TTC549 (cell line): Measurements from ENCODE around the gene BORCS6.
"Not testable (repeated sequence)": the region's sequence is repeated elsewhere in the genome, so short reads cannot be mapped to it uniquely, and the experiment has no call there.

Experiments used
- FAIRE-seq: peaks from 2 replicates; lab custom pipeline; 2012; peaks lifted over from hg19 to GRCh38; lab: Jason Lieb, UNC

The BORCS6 gene

DNA sequence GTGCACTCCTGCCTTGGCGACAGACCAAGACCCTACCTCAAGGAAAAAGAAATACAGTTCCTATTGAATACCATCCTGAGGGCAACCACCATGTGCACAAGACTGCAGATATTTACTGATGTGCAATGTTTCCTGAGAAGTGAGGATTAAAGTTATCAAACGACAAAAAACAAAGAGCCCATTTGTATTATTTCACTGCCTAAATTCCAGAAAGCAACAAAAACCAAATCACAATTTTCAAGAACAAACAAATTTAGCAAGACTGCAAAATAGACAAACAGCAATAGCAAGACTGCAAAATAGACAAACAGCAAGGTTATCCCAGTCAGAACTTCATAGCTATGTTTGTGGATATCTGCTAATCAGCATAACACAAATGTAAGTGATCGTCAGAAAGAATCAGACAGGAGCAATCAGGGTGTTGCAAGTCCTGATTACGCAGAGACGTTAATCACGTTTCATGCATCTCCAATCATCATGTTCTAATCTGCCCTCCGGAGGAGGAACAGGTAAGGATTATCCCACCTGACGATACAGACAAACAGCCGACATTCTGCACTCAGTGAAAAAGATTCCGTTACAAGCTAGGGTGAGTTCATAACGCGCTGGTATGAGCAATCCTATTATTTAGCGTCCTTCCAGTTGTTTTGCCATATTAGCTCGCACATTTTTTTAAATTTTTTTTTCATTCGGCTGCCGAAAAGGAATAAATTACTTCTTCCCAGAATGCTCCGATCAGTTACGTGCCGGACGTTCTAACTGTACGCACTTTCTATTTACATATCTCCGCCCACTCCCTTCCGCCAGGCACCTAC, 16.7 kb downstream of the BORCS6 start:
- peak; percentile 89 for FAIRE-seq

DNA sequence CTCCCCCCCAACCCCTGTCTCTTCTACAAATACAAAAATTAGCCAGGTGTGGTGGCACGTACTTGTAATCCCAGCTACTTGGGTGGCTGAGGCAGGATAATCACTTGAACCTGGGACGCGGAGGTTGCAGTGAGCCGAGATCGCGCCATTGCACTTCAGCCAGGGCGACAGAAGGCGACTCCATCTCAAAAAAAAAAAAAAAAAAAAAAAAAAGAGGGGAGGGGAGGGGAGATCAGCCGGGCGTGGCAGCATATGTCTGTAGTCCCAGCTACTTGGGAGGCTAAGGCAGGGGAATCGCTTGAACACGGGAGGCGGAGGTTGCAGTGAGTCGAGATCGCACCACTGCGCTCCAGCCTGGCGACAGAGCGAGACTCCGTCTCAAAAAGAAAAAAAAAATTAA, 19.8 kb downstream of the BORCS6 start:
- not testable (repeated sequence) for FAIRE-seq

DNA sequence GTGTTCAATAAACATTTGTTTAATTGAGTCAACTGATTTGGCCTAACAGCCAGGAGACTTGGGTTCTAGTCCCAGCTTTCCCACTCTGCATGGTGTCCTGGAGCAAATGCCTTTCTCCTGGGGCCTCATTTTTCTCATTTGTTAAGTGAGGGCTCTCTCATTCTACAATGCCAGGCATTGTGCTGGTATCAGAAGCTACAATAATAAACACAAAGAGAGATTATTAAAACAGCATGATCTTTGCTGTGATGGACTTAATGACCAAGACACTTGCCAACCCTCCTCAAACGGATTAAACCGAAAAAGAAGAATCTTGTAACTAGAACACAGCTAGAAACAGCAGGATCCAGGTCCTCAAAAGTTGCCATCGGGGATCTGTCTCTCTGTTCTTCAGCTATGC, 22.5 kb downstream of the BORCS6 start:
- FAIRE-seq: no peak

DNA sequence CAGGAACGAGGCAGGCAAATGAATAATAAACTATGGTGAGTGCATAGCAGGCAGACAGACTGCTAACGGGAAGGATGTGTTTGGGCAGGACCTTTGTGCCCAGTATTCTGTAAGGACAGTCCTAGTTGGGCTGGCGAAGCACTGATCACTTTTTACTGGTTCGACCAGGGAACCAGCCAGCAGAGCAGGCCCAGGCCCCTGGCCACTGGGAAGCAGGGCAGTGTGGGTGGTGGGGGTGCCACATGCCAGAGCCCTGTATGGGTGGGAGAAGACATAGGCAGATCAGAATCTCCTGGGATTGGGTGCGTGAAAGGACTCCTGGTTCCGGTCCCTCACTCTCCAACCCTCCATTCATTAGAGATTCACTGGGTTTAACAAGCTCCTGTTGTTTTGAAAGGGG, 23.2 kb downstream of the BORCS6 start:
- no peak for FAIRE-seq

DNA sequence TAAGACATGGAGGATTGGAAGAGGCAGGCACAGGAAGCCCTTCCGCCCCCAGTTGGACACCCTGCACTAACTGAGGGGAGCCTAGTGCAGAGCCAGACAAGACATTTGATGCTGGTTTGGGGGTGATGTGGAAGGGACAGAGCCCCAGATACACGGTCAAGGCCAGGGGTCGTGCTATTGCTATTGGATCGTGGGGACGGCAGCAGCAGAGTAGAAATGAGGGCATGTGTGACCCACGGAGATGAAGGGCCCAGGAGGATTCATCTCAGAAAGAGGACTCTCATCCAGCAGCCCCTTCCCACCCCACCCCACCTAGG, 25.2 kb downstream of the BORCS6 start:
- FAIRE-seq: no peak

DNA sequence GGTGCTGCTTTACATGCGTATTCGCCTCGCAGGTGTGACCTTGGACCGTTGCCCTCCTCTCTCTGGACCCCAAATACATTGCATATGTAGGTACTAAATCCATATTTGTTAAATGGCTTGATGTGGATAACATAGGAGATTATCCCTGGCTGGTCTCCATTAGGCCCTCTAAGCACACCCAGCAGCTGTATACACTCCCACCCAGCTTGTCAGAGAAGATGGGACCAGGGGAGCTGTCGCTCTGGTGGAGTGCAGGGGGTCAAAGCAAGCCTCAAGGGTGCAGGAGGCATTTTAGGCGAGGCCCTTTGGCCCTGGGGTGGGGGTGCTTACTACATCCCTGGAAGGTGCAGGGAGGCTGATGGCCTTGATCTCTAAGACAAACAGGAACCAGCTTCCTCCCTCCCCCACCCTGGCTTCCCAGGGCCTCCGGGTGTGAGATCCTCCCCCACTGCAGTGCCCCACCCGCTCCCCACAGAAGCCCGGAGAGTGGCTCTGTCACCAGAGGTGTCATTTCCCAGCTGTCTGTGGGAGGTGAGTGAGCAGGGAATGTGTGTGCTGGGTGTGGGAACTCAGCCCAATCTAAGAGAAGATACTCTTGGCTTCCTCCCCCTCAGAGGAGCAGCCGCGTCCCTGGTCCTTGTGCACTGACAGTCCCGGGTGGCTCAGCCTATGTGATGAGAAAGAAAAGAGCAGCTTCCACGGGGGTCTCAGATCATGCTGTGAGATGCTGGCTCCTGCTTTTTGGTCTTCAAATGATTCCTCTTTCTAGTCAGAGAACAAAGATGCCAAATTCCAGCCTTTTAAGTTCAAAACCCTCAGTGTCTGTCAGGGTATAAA, 25.8 kb downstream of the BORCS6 start:
- no peak for FAIRE-seq

DNA sequence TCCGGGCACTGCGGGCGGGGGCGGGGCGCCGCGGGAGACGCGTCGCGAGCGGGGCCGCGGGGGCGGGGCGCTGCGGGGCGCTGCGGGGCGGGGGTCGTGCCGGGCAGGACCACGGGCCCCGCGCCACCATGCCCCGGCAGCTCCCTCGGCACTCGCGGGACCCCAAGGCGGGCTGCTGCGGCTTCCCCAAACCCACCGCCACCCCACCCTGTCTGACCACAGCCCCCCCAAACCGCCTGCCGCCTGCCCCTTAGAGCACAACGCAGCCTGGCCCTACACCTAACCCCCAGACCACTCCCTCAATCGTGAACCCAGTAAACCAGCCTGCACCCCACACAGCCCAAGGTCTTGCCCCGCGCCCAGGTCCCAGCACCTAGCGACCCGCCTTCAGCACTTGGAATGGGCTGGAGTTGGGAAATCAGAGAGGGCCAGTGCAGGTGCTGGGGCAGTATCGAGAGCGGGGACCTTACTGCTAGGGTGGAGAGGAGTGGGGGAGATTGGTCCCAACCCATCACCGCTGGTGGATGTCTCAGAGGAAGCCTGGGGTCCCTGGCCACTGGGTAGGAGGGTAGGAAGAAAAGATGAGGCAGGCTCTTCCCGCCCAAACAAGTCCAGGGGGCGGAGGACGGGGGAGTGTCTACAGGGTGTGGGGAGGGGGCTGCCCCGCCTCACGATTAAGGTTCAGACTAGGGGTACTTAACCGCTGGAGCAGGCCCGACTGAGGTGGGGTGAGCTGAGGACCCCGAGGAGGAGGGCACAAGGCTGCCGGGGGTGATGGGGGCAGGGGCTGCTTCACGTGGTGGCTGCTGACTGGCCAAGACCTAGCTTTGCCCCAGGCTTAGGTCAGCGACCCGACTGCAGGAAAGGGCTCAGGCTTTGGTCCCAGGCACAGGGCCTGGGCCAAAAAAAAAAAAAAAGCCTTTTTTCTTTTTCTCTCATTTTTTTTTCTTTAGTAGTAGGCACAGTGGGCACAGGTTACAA, 26.7 kb downstream of the BORCS6 start:
- FAIRE-seq: no peak

DNA sequence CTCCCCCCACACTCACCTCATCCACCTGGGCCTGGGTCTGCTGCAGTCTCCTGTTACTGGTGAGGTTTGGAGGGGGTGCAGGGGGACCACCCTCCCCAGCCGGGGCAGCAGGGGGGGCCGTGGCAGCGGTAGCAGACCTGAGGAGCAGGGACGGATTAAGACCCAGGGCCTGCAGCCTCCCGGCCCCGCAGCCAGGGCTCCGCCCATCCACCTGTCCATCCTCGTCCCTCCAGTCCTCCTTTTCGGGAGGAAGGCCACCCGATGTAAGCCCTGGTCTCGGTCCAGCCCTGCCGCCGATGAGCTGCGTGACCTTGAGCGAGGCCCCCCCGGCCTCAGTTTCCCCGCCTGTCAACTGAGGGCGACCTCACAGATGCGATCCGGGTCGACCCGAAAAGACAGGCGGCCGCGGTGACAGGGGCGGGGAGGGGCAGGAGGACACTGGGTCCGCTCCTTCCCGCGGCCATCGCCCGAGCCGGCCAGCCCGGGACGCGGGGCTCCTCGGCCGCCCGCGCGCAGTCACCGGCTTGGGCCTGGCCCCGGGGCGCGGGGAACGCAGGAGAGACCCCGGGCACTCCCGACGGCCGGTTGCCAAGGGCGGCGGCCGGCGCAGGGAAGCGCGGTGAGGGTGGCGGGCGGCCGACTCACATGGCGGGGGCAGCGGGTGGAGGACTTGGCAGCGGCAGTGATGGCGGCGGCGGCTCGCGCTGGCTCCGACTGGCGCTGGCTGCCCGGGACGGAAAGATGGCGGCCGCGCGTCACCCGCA, 27.6 kb downstream of the BORCS6 start, which contains the start of gene VAMP2:
Gene VAMP2 (minus strand): TSS at position 716 of the 764 bp plus-strand sequence. CDS start 69 bp downstream, at position 647.
- FAIRE-seq: no peak

DNA sequence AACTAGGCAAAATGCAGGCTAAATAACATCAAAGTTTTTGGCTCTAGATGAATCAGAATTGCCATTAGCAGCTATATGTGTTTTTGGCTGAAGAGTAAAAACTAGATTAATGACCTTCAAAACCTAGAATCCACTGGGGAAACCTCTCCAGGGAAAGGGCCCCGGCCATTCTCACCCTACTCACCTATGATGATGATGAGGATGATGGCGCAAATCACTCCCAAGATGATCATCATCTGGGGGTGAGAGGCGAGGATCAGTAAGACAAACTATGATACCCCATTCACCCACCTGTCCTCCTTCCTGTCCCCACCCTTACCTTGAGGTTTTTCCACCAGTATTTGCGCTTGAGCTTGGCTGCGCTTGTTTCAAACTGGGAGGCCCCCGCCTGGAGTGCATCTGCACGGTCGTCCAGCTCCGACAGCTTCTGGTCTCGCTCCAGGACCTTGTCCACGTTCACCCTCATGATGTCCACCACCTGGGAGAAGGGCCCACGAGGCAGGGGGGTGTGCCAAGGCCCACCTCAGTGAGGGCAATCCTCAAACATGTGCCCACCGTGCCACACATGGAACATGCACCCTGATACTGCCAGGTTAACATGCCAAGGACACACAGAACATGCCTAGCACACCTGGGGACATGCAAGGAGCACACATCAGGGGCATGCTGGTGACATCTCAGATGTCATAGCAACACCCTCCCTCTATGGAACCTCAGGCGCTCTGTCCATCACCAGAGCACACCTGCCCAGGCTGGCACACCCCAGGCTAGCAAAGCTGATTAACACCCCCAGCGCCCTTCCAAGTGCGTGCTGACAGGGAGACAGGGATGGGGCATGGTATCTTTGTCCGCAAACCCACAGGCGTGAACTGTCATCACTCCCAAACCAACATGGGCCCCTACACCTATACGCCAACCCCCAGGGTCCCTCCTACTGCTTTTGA, 28.4 kb downstream of the BORCS6 start:
- FAIRE-seq: no peak

DNA sequence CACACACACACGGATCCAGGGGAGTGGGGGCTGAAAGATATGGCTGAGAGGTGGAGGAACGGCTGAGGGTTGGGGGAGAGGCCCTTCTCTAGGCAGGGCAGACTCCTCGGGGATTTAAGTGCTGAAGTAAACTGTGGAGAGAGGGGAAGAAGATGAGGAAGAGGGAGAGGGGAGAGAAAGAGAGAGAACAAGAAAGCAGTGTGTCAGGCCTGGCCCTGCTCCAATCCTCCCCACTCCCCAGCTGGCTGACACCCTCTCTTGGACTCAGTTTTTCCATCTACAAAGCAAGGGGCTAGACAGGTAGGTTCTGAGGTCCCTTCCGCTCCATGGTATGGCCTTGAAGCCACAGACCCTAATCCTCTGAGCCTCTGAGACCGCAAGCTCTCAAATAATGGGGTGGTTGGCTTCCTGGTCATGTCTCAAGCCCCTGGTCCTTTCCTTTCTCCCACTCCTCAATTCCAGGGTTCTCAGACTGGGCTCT, 29.2 kb downstream of the BORCS6 start:
- FAIRE-seq: no peak

DNA sequence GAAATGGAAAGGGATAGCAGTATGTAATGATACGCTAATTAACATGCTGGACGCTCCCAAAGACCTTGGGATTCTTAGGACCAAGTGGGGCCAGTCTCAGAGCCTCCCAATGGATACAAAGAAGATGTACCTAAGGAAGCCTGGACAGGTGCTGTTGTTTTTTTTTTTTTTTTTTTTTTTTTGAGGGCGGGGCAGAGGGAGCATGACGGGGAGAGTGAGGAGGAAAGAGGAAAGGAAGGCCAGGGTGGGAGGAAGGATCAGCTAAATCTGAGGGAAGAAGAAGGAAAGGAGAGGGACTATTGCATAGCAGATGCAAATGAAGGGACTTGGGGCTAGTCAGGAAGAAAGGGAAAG, 29.8 kb downstream of the BORCS6 start:
- no peak for FAIRE-seq

DNA sequence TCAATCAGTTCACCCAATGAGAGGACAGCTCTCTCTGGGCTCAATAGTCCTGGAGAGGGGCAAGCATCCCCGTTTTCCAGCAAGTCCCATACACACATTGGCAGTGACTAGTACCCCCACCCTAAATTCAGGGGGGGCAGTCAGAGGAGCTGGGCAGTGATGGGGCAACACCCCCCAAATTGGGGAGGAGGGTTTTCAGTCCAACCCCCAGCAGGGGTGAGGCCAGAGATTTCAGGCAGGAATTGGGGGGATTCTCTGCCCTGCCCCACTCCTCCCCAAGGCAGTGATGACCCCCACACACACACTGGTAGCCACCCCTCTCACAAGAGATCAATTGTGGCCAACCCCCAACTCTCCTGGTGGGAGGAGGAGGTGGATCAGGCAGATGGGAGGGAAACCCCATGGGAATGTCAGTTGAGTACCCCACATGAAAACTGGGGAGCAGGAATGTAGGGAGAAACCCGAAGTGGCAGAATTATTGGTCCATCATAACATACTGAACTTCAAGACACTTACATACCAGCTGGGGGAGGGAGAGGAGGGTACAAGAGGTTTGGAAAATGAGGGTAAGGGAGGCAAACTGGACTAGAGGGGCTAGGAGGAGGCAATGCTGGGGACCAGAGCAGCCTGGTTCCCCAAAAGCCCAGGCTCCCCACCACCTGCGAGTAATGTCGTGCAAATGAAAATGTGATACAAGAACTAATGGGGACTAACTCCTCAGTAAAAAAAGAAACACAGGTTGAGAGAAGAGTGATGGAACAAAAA, 30.3 kb downstream of the BORCS6 start:
- FAIRE-seq: no peak

DNA sequence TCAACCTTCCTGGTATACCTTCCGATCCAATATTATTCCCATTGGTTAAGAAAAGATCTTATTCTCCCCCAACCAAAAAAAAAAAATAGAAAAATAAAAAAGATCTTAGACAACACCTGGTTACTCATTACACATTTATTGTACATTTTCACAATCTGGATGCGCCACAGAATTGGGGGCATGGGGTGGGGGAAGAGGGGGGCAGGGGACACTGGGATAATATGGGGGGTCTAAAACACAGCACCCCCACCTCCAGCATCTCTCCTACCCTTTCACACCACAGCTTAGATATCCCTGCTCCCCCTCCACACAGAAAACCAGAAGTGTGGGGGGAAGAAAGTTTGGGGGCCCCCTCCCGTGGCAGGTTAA, 31.0 kb downstream of the BORCS6 start:
- FAIRE-seq: no peak

DNA sequence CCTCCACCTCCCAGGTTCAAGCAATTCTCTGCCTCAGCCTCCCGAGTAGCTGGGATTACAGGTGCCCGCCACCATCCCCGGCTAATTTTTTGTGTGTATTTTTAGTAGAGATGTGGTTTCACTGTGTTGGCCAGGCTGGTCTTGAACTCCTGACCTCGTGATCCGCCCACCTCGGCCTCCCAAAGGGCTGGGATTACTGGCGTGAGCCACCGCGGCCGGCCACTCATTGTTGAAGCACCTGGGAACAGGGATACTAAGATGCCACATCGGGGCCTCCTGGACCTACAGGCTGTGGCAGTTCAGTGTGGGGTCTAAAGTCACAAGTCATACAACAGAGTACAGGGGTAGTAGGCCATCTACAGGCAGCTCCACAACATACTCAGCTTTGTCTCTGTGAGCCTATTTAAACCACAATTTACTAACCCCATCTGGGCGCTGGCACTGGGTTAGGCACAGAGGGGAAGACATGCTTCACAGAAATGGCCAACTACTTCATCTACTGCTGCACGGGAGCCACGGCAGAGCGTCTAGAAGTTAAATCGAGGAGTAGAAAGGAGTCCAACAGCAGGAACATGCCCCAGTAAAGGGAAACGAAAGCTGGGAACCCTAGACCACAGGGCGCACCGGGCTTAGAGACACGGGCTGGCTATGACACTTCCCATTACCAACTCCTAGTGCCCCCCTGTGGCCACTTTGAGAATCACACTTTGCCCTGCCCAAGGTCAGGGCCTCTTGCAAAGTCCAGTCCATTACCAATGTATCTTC, 31.5 kb downstream of the BORCS6 start:
- peak; percentile 84 for FAIRE-seq

DNA sequence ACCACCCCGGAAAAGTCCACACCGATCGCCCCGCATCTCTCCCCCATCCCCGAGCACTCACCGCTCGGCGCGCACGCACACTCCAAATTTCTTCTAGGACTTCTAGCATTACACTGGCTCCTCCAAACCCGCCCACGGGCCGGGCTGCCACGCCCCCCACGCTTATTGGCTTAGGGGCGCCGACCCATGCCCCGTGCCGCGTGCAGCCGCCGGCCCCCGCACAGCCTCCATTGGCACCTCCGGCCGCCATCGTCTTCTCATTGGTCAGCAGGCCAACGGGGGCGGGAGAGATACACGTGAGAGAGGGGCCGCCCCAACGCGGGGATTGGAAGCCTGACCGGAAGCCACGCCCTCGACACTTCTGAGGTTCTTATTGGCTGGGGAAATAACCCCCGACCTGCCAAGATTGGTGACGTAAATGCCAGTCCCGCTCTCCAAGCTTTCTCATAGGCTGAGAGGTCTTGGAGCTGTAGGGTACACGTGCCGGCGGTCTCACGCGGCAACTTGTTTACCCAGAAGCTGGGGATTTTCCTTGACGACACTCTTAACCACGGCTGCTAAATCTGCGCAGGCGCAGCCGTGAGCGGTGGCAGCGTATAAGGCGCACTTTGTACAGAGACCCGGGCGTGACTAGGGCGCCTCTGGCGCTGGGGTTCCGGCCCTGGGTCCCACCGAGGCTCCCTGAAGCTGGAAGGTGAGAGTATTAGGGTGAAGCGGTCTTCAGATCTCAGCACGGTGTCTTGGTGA, 33.6 kb downstream of the BORCS6 start:
- peak; percentile 98 for FAIRE-seq

DNA sequence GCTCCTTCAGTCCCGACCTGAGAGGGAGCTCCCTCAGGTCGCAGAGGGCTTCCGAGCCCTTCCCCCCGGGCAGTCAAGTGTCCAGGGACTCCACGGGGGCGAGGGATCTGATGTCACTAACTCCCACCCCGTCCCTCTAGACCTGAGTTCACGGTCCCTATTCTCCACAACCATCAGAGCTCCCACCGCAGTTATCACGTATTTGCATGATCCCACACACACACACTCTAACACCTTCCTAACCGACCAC, 34.1 kb downstream of the BORCS6 start:
- FAIRE-seq: no peak

DNA sequence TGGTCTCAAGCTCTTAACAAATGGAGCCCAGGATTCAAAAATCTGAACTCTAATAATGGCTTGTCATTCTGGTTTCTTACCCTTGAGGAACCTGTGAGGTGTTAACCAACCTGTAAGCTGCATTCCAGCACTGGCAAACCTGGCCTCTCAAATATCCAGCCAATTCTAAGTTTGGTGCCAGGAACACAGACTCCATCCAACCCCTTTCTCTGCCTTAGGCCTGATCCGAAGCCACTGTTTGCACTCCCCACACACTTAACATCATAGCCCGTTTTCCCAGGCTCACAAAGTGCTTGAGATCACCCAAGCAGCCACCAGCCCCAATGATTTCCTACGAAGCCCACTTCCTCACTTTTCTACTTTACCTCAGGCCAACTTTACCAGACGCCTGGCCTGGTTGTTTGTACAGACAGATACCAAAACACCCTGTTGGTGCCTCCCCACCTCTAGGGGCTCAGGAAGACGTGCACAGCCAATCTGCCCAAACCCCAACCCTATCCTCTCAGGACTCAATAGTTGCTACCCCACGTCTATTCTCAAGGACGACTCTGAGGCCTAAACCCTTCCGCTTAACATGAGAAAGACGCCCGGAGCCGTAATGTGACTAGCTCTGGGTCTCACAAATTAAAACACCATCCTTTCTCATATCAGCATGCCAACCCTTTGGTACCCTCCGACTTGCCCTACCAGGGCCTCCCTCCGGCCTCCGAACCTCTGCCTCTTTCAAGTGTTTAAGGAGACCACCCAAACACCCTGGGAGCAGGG, 34.6 kb downstream of the BORCS6 start:
- no peak for FAIRE-seq
